A673 (cell line): Measurements from ENCODE around the gene RIMS4. TPM values are rescaled to one million over a fixed set of nuclear protein-coding genes. Genes with fewer than 3 reads are reported as not detected.
"Not testable (repeated sequence)": the region's sequence is repeated elsewhere in the genome, so short reads cannot be mapped to it uniquely, and the experiment has no call there.

ENCODE experiments used
- BruUV-seq: library from RNA; stranded (reverse); fragments of 400-500 nt; replicated peaks from 2 replicates; lab custom pipeline; 2021; lab: Mats Ljungman, UMichigan
- CTCF ChIA-PET: fragments of 300-600 bp; sonication (Branson Sonifier 250); formaldehyde crosslinking; loops from one replicate; lab custom pipeline; 2022; ENCODE audit warnings: antibody characterized with exemption; lab: Charles Lee
- POLR2A ChIA-PET: fragments of 300-600 bp; sonication (Branson Sonifier 250); formaldehyde crosslinking; loops from one replicate; lab custom pipeline; 2022; ENCODE audit warnings: antibody characterized with exemption; ENCODE audit not compliant: low non-redundant PET; lab: Charles Lee
- DNase-seq: peaks from one replicate; pipeline ENCODE4 v3.0.0-alpha.2; 2015; ENCODE audit warnings: low spot score
- H3K27ac ChIP-seq: fragments of 200-600 bp; sonication (generic); 2 replicates; pipeline ENCODE4 v1.5.1; 2016; ENCODE audit warnings: mixed run types, low read depth, mild to moderate bottlenecking, mixed read lengths, antibody characterized with exemption, low read length; ENCODE audit not compliant: poor library complexity, severe bottlenecking
- H3K27me3 ChIP-seq: fragments of 200-600 bp; sonication (generic); replicated peaks from 2 replicates; pipeline ENCODE4 v1.6.1; 2017; ENCODE audit warnings: mixed run types, low read depth, mild to moderate bottlenecking, mixed read lengths, antibody characterized with exemption, low read length; ENCODE audit not compliant: insufficient read depth, poor library complexity
- H3K36me3 ChIP-seq: fragments of 200-600 bp; sonication (generic); 2 replicates; pipeline ENCODE4 v1.6.1; 2016; ENCODE audit warnings: mixed run types, mild to moderate bottlenecking, mixed read lengths, antibody characterized with exemption, low read length; ENCODE audit not compliant: insufficient read depth, poor library complexity, severe bottlenecking
- H3K4me1 ChIP-seq: fragments of 200-600 bp; sonication (generic); 2 replicates; pipeline ENCODE4 v1.6.1; 2017; ENCODE audit warnings: mixed run types, mild to moderate bottlenecking, mixed read lengths, antibody characterized with exemption, low read length; ENCODE audit not compliant: insufficient read depth, poor library complexity, severe bottlenecking
- H3K4me3 ChIP-seq: fragments of 200-600 bp; sonication (generic); 2 replicates; pipeline ENCODE4 v1.5.1; 2016; ENCODE audit warnings: low read depth, mixed run types, mild to moderate bottlenecking, mixed read lengths, low read length; ENCODE audit not compliant: poor library complexity, severe bottlenecking
- H3K9me3 ChIP-seq: fragments of 200-600 bp; sonication (generic); 2 replicates; pipeline ENCODE4 v1.6.1; 2016; ENCODE audit warnings: mixed run types, low read depth, mild to moderate bottlenecking, mixed read lengths, antibody characterized with exemption, low read length; ENCODE audit not compliant: poor library complexity, severe bottlenecking
- CTCF ChIP-seq: fragments of 300-800, 200-600 bp; sonication (generic); conservative IDR thresholded peaks from 2 replicates; pipeline ENCODE4 v1.5.1; 2017; ENCODE audit warnings: low read depth, mild to moderate bottlenecking, antibody characterized with exemption, low read length, moderate library complexity, mixed read lengths
- EZH2 ChIP-seq: fragments of 200-600 bp; sonication (generic); IDR thresholded peaks from 2 replicates; pipeline ENCODE4 v1.6.1; 2017; ENCODE audit warnings: borderline replicate concordance, low read depth, mild to moderate bottlenecking, mixed read lengths, antibody characterized with exemption, low read length; ENCODE audit not compliant: poor library complexity, severe bottlenecking
- intact Hi-C: fragments of 100-400 bp; cut with micrococcal nuclease; formaldehyde crosslinking; loops from one replicate; pipeline ENCODE4 v1.10.0; 2022; ENCODE audit not compliant: unreplicated experiment
- total RNA-seq: library from RNA; stranded (reverse); gene quantifications from 2 replicates; pipeline ENCODE4 v1.2.3, GENCODE V29; 2021

Gene RIMS4
- total RNA-seq, 1 experiment from 2014 or later = 0.39 TPM

GRCh38 chr20:44765091-44765490, 45.3 kb downstream of the RIMS4 start:
- H3K36me3 ChIP-seq = no peaks in the 10 kb centered on the region
- TF ChIP-seq CTCF (no peak), EZH2 (no peak)
- peaks cover 3% of the 10 kb centered on the region for H3K27me3 ChIP-seq
- BruUV-seq = no TSS peak
- DNase-seq = no peak
- CTCF ChIA-PET = no interaction called here
- no peaks in the 10 kb centered on the region for H3K9me3 ChIP-seq
- H3K27ac ChIP-seq = no peak overlapping the region
- POLR2A ChIA-PET = no interaction called here
- no peak overlapping the region for H3K4me3 ChIP-seq
- intact Hi-C loops = no loop called here
- H3K4me1 ChIP-seq = no peaks in the 10 kb centered on the region

GRCh38 chr20:44763798-44764197, 46.5 kb downstream of the RIMS4 start:
- H3K4me3 ChIP-seq, POLR2A ChIA-PET, H3K27me3 ChIP-seq, BruUV-seq, H3K36me3 ChIP-seq, H3K27ac ChIP-seq, intact Hi-C loops, CTCF ChIA-PET, H3K4me1 ChIP-seq, DNase-seq, H3K9me3 ChIP-seq: not testable (repeated sequence)

GRCh38 chr20:44762466-44763140, 47.7 kb downstream of the RIMS4 start:
- ChIA-PET CTCF (no interaction called here), POLR2A (no interaction called here)
- Histone ChIP-seq H3K9me3 (no peaks in the 10 kb centered on the region), H3K36me3 (no peaks in the 10 kb centered on the region), H3K27me3 (peaks cover 3% of the 10 kb centered on the region), H3K27ac (no peak overlapping the region), H3K4me1 (no peaks in the 10 kb centered on the region), H3K4me3 (no peak overlapping the region)
- no TSS peak for BruUV-seq
- intact Hi-C loops = no loop called here
- no peak for TF ChIP-seq EZH2
- TF ChIP-seq CTCF = no peak
- peak; percentile 47 for DNase-seq

- Histone ChIP-seq H3K4me1 (no peaks in the 10 kb centered on the region), H3K36me3 (no peaks in the 10 kb centered on the region), H3K27ac (no peak overlapping the region), H3K4me3 (no peak overlapping the region), H3K9me3 (no peaks in the 10 kb centered on the region), H3K27me3 (peaks cover 3% of the 10 kb centered on the region)
- TF ChIP-seq EZH2 (no peak), CTCF (no peak)
- ChIA-PET POLR2A (no interaction called here), CTCF (no interaction called here)
- no TSS peak for BruUV-seq
- no peak for DNase-seq
- intact Hi-C loops = no loop called here
Measured at GRCh38 chr20:44761423-44761822, 48.9 kb downstream of the RIMS4 start.
